ENCODE results near the gene PPP1R14C.

Gene PPP1R14C

GRCh38 chr6:150203378-150203777, 60.5 kb downstream of the PPP1R14C start:
- no peaks in the 10 kb centered on the region for H3K36me3 ChIP-seq (ENCODE audit: insufficient read depth)
- no peaks in the 10 kb centered on the region for H4K20me1 ChIP-seq (ENCODE audit: insufficient read depth)
- no peak overlapping the region for H2AFZ ChIP-seq (ENCODE audit: low read depth)
- TF ChIP-seq CTCF (conservative IDR thresholded peaks at IDR 0.05; ENCODE audit: low read depth, low read length), result no peak
- no peaks in the 10 kb centered on the region for H3K4me1 ChIP-seq (ENCODE audit: low read depth, poor library complexity, severe bottlenecking)
- no peak overlapping the region for H3K9ac ChIP-seq
- H3K79me2 ChIP-seq (ENCODE audit: insufficient read depth, low read depth), result no peaks in the 10 kb centered on the region
- H3K4me2 ChIP-seq, result no peak overlapping the region
- H3K4me3 ChIP-seq (IDR thresholded peaks at IDR 0.05; ENCODE audit: insufficient read depth, low read depth, low read length), result no peak overlapping the region
- no peaks in the 10 kb centered on the region for H3K27me3 ChIP-seq (ENCODE audit: insufficient read depth, low read depth)
- H3K27ac ChIP-seq, result no peak overlapping the region

GRCh38 chr6:150203871-150204545, 61.2 kb downstream of the PPP1R14C start:
- Histone ChIP-seq H3K4me2 (no peak overlapping the region), H3K27me3 (ENCODE audit: insufficient read depth, low read depth) (no peaks in the 10 kb centered on the region), H3K79me2 (ENCODE audit: insufficient read depth, low read depth) (no peaks in the 10 kb centered on the region), H3K9ac (no peak overlapping the region), H3K27ac (no peak overlapping the region), H3K4me1 (ENCODE audit: low read depth, poor library complexity, severe bottlenecking) (no peaks in the 10 kb centered on the region), H4K20me1 (ENCODE audit: insufficient read depth) (no peaks in the 10 kb centered on the region), H3K4me3 (IDR thresholded peaks at IDR 0.05; ENCODE audit: insufficient read depth, low read depth, low read length) (no peak overlapping the region), H3K36me3 (ENCODE audit: insufficient read depth) (no peaks in the 10 kb centered on the region), H2AFZ (ENCODE audit: low read depth) (no peak overlapping the region)
- TF ChIP-seq CTCF (conservative IDR thresholded peaks at IDR 0.05; ENCODE audit: low read depth, low read length), result no peak

GRCh38 chr6:150204705-150205472, 62.0 kb downstream of the PPP1R14C start:
- Histone ChIP-seq H3K36me3 (ENCODE audit: insufficient read depth) (no peaks in the 10 kb centered on the region), H2AFZ (ENCODE audit: low read depth) (no peak overlapping the region), H3K79me2 (ENCODE audit: insufficient read depth, low read depth) (no peaks in the 10 kb centered on the region), H3K4me1 (ENCODE audit: low read depth, poor library complexity, severe bottlenecking) (no peaks in the 10 kb centered on the region), H3K4me2 (no peak overlapping the region), H3K4me3 (IDR thresholded peaks at IDR 0.05; ENCODE audit: insufficient read depth, low read depth, low read length) (no peak overlapping the region), H3K27ac (no peak overlapping the region), H3K9ac (no peak overlapping the region), H3K27me3 (ENCODE audit: insufficient read depth, low read depth) (no peaks in the 10 kb centered on the region), H4K20me1 (ENCODE audit: insufficient read depth) (no peaks in the 10 kb centered on the region)
- TF ChIP-seq CTCF (conservative IDR thresholded peaks at IDR 0.05; ENCODE audit: low read depth, low read length), result no peak

GRCh38 chr6:150207931-150208570, 65.2 kb downstream of the PPP1R14C start:
- no peaks in the 10 kb centered on the region for H3K79me2 ChIP-seq (ENCODE audit: insufficient read depth, low read depth)
- H3K27ac ChIP-seq, result no peak overlapping the region
- H3K4me3 ChIP-seq (IDR thresholded peaks at IDR 0.05; ENCODE audit: insufficient read depth, low read depth, low read length), result no peak overlapping the region
- no peaks in the 10 kb centered on the region for H3K4me1 ChIP-seq (ENCODE audit: low read depth, poor library complexity, severe bottlenecking)
- H3K36me3 ChIP-seq (ENCODE audit: insufficient read depth), result no peaks in the 10 kb centered on the region
- no peak overlapping the region for H2AFZ ChIP-seq (ENCODE audit: low read depth)
- H4K20me1 ChIP-seq (ENCODE audit: insufficient read depth), result no peaks in the 10 kb centered on the region
- no peak overlapping the region for H3K4me2 ChIP-seq
- no peak for TF ChIP-seq CTCF (conservative IDR thresholded peaks at IDR 0.05; ENCODE audit: low read depth, low read length)
- H3K27me3 ChIP-seq (ENCODE audit: insufficient read depth, low read depth), result no peaks in the 10 kb centered on the region
- H3K9ac ChIP-seq, result no peak overlapping the region
